Osteoblast (primary cell): ENCODE measurements around the gene NUCKS1. TPM values are rescaled to one million over a fixed set of nuclear protein-coding genes. Genes with fewer than 3 reads are reported as not detected.

Source experiments
- DNase-seq: peaks from one replicate; pipeline ENCODE4 v3.0.0; 2011; ENCODE audit warnings: low spot score, mixed read lengths; ENCODE audit not compliant: insufficient read length; ENCODE audit errors: missing footprints
- H2AFZ ChIP-seq: 2 replicates; pipeline ENCODE4 v1.6.0; 2011; ENCODE audit warnings: mild to moderate bottlenecking, low read length
- H3K27ac ChIP-seq: 2 replicates; pipeline ENCODE4 v1.5.1; 2011; ENCODE audit warnings: mild to moderate bottlenecking, low read depth, low read length, moderate library complexity
- H3K27me3 ChIP-seq: 2 replicates; pipeline ENCODE4 v1.6.0; 2012; ENCODE audit warnings: mild to moderate bottlenecking, control low read depth, inconsistent platforms, low read length, moderate library complexity; ENCODE audit not compliant: insufficient read depth
- H3K36me3 ChIP-seq: 2 replicates; pipeline ENCODE4 v1.5.1; 2011; ENCODE audit warnings: mild to moderate bottlenecking, low read length, control low read depth, moderate library complexity; ENCODE audit not compliant: insufficient read depth
- H3K4me1 ChIP-seq: 2 replicates; pipeline ENCODE4 v1.5.1; 2011; ENCODE audit warnings: mild to moderate bottlenecking, low read length, control low read depth, moderate library complexity; ENCODE audit not compliant: insufficient read depth
- H3K4me2 ChIP-seq: 2 replicates; pipeline ENCODE4 v1.6.0; 2011; ENCODE audit warnings: mild to moderate bottlenecking, low read length; ENCODE audit not compliant: insufficient read depth
- H3K4me3 ChIP-seq: fragments of 200-600 bp; sonication (generic); 3 replicates; pipeline ENCODE4 v1.5.1; 2012; ENCODE audit warnings: mild to moderate bottlenecking, low read length, inconsistent platforms; ENCODE audit not compliant: insufficient read depth
- H3K79me2 ChIP-seq: 2 replicates; pipeline ENCODE4 v1.6.0; 2012; ENCODE audit warnings: mild to moderate bottlenecking, low read length, control low read depth, inconsistent platforms; ENCODE audit not compliant: insufficient read depth
- H3K9me3 ChIP-seq: 2 replicates; pipeline ENCODE4 v1.5.1; 2011; ENCODE audit warnings: low read depth, low read length, control low read depth
- H4K20me1 ChIP-seq: 2 replicates; pipeline ENCODE4 v1.6.0; 2012; ENCODE audit warnings: mild to moderate bottlenecking, low read length, control low read depth; ENCODE audit not compliant: insufficient read depth
- CTCF ChIP-seq: IDR thresholded peaks from 2 replicates; pipeline ENCODE4 v1.5.1; 2011; ENCODE audit warnings: mild to moderate bottlenecking, low read depth, low read length, moderate library complexity; ENCODE audit errors: extremely low read depth
- total RNA-seq: library from RNA; depleted of rRNA; stranded (reverse); fragments of >200 nt; gene quantifications from 2 replicates; pipeline ENCODE4 v1.2.3, GENCODE V29; 2012

Gene NUCKS1
- total RNA-seq, 1 donor, result 140 TPM

- peak overlapping the region; percentile 29 for H3K27ac ChIP-seq
These were observed 35.1 kb downstream of the NUCKS1 start for GRCh38 chr1:205714906-205715246.

GRCh38 chr1:205714190-205714905, 35.6 kb downstream of the NUCKS1 start:
- H3K9me3 ChIP-seq, result no peaks in the 10 kb centered on the region
- H2AFZ ChIP-seq, result no peak overlapping the region
- H3K27ac ChIP-seq, result peak overlapping the region; percentile 29
- no peak for TF ChIP-seq CTCF
- DNase-seq, result no peak
- H3K4me1 ChIP-seq, result peaks cover under 1% of the 10 kb centered on the region
- no peaks in the 10 kb centered on the region for H3K79me2 ChIP-seq
- no peaks in the 10 kb centered on the region for H3K27me3 ChIP-seq
- peaks cover 53% of the 10 kb centered on the region for H3K36me3 ChIP-seq
- no peaks in the 10 kb centered on the region for H4K20me1 ChIP-seq
- H3K4me3 ChIP-seq, result no peak overlapping the region
- no peak overlapping the region for H3K4me2 ChIP-seq

More at GRCh38 chr1:205714906-205715246, 35.1 kb downstream of the NUCKS1 start:
- no peak overlapping the region for H2AFZ ChIP-seq
- H4K20me1 ChIP-seq, result no peaks in the 10 kb centered on the region
- H3K9me3 ChIP-seq, result no peaks in the 10 kb centered on the region
- H3K4me2 ChIP-seq, result no peak overlapping the region
- H3K79me2 ChIP-seq, result no peaks in the 10 kb centered on the region
- no peak for TF ChIP-seq CTCF
- peaks cover 59% of the 10 kb centered on the region for H3K36me3 ChIP-seq
- no peak overlapping the region for H3K4me3 ChIP-seq
- no peak for DNase-seq
- H3K4me1 ChIP-seq, result no peaks in the 10 kb centered on the region
- H3K27me3 ChIP-seq, result no peaks in the 10 kb centered on the region

- Histone ChIP-seq H3K4me1 (peaks cover 6% of the 10 kb centered on the region), H3K36me3 (peaks cover 38% of the 10 kb centered on the region), H3K27me3 (no peaks in the 10 kb centered on the region), H3K9me3 (no peaks in the 10 kb centered on the region), H2AFZ (no peak overlapping the region), H3K4me2 (no peak overlapping the region), H3K79me2 (no peaks in the 10 kb centered on the region), H3K4me3 (no peak overlapping the region), H4K20me1 (peaks cover 5% of the 10 kb centered on the region), H3K27ac (peak overlapping the region; percentile 74)
- TF ChIP-seq CTCF, result peak; percentile 95
- peak; percentile 82 for DNase-seq
These were observed 38.6 kb downstream of the NUCKS1 start for GRCh38 chr1:205711105-205712048.
